ENCODE measurements around the gene TLL2. TPM values are rescaled to one million over a fixed set of nuclear protein-coding genes. Genes with fewer than 3 reads are reported as not detected.

Gene TLL2
- total RNA-seq, 4 donors from 2014 or later: 0.20 to 0.31 TPM; not detected in 2

GRCh38 chr10:96402417-96403305 is 111.1 kb downstream of the TLL2 start:
- WGBS, 2 donors (ENCODE audit: low coverage in 1 of 2): 74 to 92% methylated on average over 5 to 6 of the region's 16 CpGs
- Histone ChIP-seq H3K27me3 (peaks cover 43% of the 10 kb centered on the region), H3K4me1 (no peaks in the 10 kb centered on the region), H3K4me3 (no peak overlapping the region), H3K27ac (no peak overlapping the region), H3K36me3 (no peaks in the 10 kb centered on the region), H3K9me3 (no peaks in the 10 kb centered on the region)
- TF ChIP-seq POLR2AphosphoS5 (IDR thresholded peaks at IDR 0.05): no peak
- TF ChIP-seq EP300 (IDR thresholded peaks at IDR 0.05): no peak
- TF ChIP-seq POLR2A (IDR thresholded peaks at IDR 0.05): no peak
- no peak for TF ChIP-seq CTCF (IDR thresholded peaks at IDR 0.05)
- ATAC-seq: no peak

- Histone ChIP-seq H3K27me3 (peaks cover 43% of the 10 kb centered on the region), H3K4me1 (no peaks in the 10 kb centered on the region), H3K4me3 (no peak overlapping the region), H3K36me3 (no peaks in the 10 kb centered on the region), H3K27ac (no peak overlapping the region), H3K9me3 (no peaks in the 10 kb centered on the region)
- 49 to 64% methylated on average over 4 to 7 of the region's 7 CpGs for WGBS, 2 donors (ENCODE audit: low coverage in 1 of 2)
- no peak for ATAC-seq
- TF ChIP-seq EP300 (IDR thresholded peaks at IDR 0.05): no peak
- no peak for TF ChIP-seq POLR2AphosphoS5 (IDR thresholded peaks at IDR 0.05)
- no peak for TF ChIP-seq POLR2A (IDR thresholded peaks at IDR 0.05)
Observed at GRCh38 chr10:96401036-96401435, 112.7 kb downstream of the TLL2 start.

DNA sequence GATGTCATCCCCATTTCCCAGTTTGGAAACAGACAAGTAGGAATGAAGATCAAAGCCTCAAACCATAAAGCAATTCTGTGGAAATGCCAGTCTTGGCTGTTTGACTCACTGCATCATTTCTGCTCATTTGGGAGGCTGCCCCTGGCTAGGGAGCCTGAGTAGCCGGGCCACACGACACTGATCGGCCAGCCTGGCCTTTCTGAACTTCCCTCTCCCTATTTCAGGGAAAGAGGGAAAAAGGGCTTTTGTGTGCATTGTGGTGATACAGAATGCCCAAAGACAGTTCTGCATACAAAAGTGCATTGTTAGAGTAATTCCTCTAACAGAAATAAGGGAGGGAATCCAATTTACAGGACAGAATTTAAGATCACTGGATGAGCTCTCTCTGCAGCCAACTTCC is 113.3 kb downstream of the TLL2 start:
- 48 to 69% methylated on average over 2 to 3 of the region's 3 CpGs for WGBS, 2 donors (ENCODE audit: low coverage in 1 of 2)
- Histone ChIP-seq H3K4me3 (no peak overlapping the region), H3K4me1 (no peaks in the 10 kb centered on the region), H3K27ac (no peak overlapping the region), H3K27me3 (peaks cover 42% of the 10 kb centered on the region), H3K36me3 (no peaks in the 10 kb centered on the region), H3K9me3 (no peaks in the 10 kb centered on the region)
- TF ChIP-seq POLR2A (IDR thresholded peaks at IDR 0.05) (no peak), CTCF (IDR thresholded peaks at IDR 0.05) (no peak)
- ATAC-seq: no peak

- Histone ChIP-seq H3K9me3 (no peaks in the 10 kb centered on the region), H3K27ac (no peak overlapping the region), H3K4me1 (no peaks in the 10 kb centered on the region), H3K4me3 (no peak overlapping the region), H3K36me3 (no peaks in the 10 kb centered on the region), H3K27me3 (peaks cover 43% of the 10 kb centered on the region)
- no peak for TF ChIP-seq EP300 (IDR thresholded peaks at IDR 0.05)
- no peak for TF ChIP-seq POLR2A (IDR thresholded peaks at IDR 0.05)
- TF ChIP-seq POLR2AphosphoS5 (IDR thresholded peaks at IDR 0.05): no peak
- no peak for TF ChIP-seq CTCF (IDR thresholded peaks at IDR 0.05)
- no peak for ATAC-seq
- WGBS, 2 donors (ENCODE audit: low coverage in 1 of 2): no CpG with 5 or more reads among the region's 1 CpG
Observed at GRCh38 chr10:96397902-96398301, 115.8 kb downstream of the TLL2 start.

GRCh38 chr10:96395931-96396877 is 117.5 kb downstream of the TLL2 start:
- no peak overlapping the region for H3K27ac ChIP-seq
- peak; percentile 78 for ATAC-seq
- H3K9me3 ChIP-seq: no peaks in the 10 kb centered on the region
- H3K27me3 ChIP-seq: peaks cover 31% of the 10 kb centered on the region
- 29 to 37% methylated on average over 19 to 22 of the region's 24 CpGs for WGBS, 2 donors (ENCODE audit: low coverage in 1 of 2)
- H3K36me3 ChIP-seq: no peaks in the 10 kb centered on the region
- peaks cover 0 to under 1% (median 0%) of the 10 kb centered on the region in 3 donors for H3K4me1 ChIP-seq
- no peak overlapping the region for H3K4me3 ChIP-seq
- TF ChIP-seq CTCF (IDR thresholded peaks at IDR 0.05): peak; percentile 79 to 87 (median 84)
- TF ChIP-seq EP300 (IDR thresholded peaks at IDR 0.05): no peak

All from gastroesophageal sphincter (tissue), 4 donors.